ENCODE data around the gene GRAMD2B.
A peak's percentile ranks its signal among the peaks of the same experiment; 100 is the strongest.

GRAMD2B gene

DNA sequence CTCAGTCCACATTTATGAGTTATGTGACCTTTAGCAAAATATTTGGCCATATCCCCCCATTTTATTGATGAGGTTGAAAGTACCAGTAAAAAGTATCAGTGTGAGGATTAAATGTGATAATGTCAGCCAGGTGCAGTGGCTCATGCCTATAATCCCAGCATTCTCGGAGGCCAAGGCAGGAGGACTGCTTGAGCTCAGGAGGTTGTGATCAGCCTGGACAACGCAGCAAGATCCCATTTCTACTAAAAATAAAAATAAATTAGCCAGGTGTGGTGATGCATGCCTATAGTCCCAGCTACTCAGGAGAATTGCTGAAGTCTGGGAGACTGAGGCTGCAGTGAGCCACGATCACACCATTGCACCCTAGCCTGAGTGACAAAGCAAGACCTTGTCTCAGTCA, 71.2 kb downstream of the GRAMD2B start:
- no peaks in the 10 kb centered on the region for H3K36me3 ChIP-seq (ENCODE audit: control insufficient read depth in 2 of 2, insufficient read depth in 1 of 2, low read length in 2 of 2)

DNA sequence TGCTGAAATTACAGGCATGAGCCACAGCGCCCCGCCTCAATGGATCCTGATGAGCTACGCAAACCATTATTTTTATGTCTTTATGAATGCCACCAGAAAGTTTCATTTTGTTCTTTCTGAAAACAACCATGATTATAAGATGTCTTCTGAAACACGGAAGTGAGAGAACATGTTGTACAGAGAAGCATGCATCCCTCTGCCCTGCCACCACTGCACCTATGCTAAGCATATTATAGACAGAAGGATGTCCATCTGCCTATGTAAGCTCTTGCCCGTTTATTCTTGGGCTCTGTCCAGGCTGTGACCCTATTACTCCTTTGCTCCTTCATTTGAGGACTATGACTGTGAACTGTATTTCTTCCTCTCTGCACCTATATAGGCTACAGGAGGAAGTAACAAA, 74.3 kb downstream of the GRAMD2B start:
- Histone ChIP-seq H3K36me3 (ENCODE audit: control insufficient read depth in 2 of 2, insufficient read depth in 1 of 2, low read length in 2 of 2) (no peaks in the 10 kb centered on the region), H3K4me1 (ENCODE audit: control insufficient read depth, insufficient read depth, low read length) (no peaks in the 10 kb centered on the region; the same call in 1 of the 2 replicates), H3K9me3 (ENCODE audit: control insufficient read depth, insufficient read depth, low read depth, low read length) (no peaks in the 10 kb centered on the region), H3K4me3 (ENCODE audit: low read depth, low read length) (no peak overlapping the region), H3K27ac (ENCODE audit: extremely low read depth, low read depth, low read length) (no peak overlapping the region)
- POLR2A ChIA-PET: no interaction called here
- CTCF ChIA-PET: interaction anchor here (0.6 to 5.9 kb wide), 3 partner anchors 9 to 144 kb away, joined by 3 to 55 read pairs (median 5); no protein-coding TSS in a partner anchor
- TF ChIP-seq ZNF174 (tag by site-specific recombination; IDR thresholded peaks at IDR 0.05) (no peak), ZIC2 (tag by site-specific recombination; IDR thresholded peaks at IDR 0.05) (no peak)

More for the DNA sequence above, 71.2 kb downstream of the GRAMD2B start:
- ChIA-PET CTCF (no interaction called here), POLR2A (no interaction called here)
- TF ChIP-seq ZNF660 (tag by site-specific recombination; IDR thresholded peaks at IDR 0.05) (no peak), ZNF768 (tag by site-specific recombination; IDR thresholded peaks at IDR 0.05) (no peak), ZNF121 (tag by site-specific recombination; IDR thresholded peaks at IDR 0.05) (peak; percentile 81), ZNF626 (tag by site-specific recombination; IDR thresholded peaks at IDR 0.05) (no peak), ZNF433 (tag by site-specific recombination; IDR thresholded peaks at IDR 0.05; ENCODE audit: low read depth) (no peak)
- no peak overlapping the region for H3K27ac ChIP-seq (ENCODE audit: extremely low read depth, low read depth, low read length)
- H3K4me3 ChIP-seq (ENCODE audit: low read depth, low read length): no peak overlapping the region
- H3K9me3 ChIP-seq (ENCODE audit: control insufficient read depth, insufficient read depth, low read depth, low read length): no peaks in the 10 kb centered on the region
- H3K4me1 ChIP-seq (ENCODE audit: control insufficient read depth, insufficient read depth, low read length): no peaks in the 10 kb centered on the region; the same call in 1 of the 2 replicates

DNA sequence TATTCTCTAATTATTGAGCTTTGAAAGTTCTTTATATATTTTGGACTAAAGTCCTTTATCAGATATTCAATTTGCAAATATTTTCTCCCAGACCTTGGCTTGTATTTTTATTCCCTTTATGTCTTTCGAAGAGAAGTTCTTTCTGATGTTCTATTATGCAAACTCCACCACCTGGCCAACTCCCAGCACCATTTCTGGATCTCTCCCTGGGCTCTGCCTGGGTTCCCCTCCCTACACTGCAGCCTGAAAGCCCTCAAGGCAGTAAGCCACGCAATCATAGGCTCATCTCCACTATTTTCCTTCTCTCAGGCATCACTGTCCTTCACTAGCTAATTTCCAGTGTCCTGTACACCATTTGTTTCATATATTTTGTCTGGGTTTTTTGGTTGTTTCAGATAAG, 76.1 kb downstream of the GRAMD2B start:
- no peaks in the 10 kb centered on the region; the same call in 1 of the 2 replicates for H3K4me1 ChIP-seq (ENCODE audit: control insufficient read depth, insufficient read depth, low read length)
- no peak overlapping the region for H3K4me3 ChIP-seq (ENCODE audit: low read depth, low read length)
- no peak overlapping the region for H3K27ac ChIP-seq (ENCODE audit: extremely low read depth, low read depth, low read length)

DNA sequence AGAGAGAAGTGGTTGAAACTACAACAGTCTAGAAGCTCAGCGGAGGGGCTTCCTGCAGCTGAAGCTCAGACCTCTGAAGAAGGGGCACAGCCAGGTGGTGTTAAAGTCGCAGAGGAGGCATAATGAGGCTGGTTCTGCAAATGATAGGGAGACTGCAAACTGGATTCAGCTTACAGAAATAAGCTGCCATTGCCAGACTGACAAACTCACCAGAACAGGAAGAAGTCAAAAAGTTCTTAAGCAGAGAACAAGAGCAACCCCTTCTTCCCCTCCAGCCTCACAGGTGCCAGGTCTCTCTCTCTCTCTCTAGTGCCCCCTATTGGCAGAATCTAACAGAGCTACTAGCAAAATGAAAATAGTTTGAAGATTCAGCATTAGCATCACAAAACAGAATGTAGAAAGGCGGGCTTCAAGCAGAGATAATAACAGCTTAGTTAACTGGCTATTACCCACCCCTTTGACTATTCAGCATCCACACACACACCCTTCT, 76.7 kb downstream of the GRAMD2B start:
- Histone ChIP-seq H3K27ac (ENCODE audit: extremely low read depth, low read depth, low read length) (no peak overlapping the region), H3K9me3 (ENCODE audit: control insufficient read depth, insufficient read depth, low read depth, low read length) (no peaks in the 10 kb centered on the region), H3K4me3 (ENCODE audit: low read depth, low read length) (no peak overlapping the region), H3K36me3 (ENCODE audit: control insufficient read depth in 2 of 2, insufficient read depth in 1 of 2, low read length in 2 of 2) (no peaks in the 10 kb centered on the region), H3K4me1 (ENCODE audit: control insufficient read depth, insufficient read depth, low read length) (no peaks in the 10 kb centered on the region; the same call in 1 of the 2 replicates)
- ChIA-PET POLR2A (no interaction called here), CTCF (interaction anchor here (0.6 to 5.9 kb wide), 47 partner anchors 10 to 752 kb away, joined by 3 to 55 read pairs (median 5); partner anchors contain the start of genes ALDH7A1 and GRAMD2B)
- TF ChIP-seq ZNF707 (tag by site-specific recombination; IDR thresholded peaks at IDR 0.05): no peak
- TF ChIP-seq ZNF654 (tag by site-specific recombination; IDR thresholded peaks at IDR 0.05; ENCODE audit: low read depth): peak; percentile 41
- peak; percentile 62; the same call in 1 of the 2 replicates for TF ChIP-seq SP7 (tag by site-specific recombination; IDR thresholded peaks at IDR 0.05)
- TF ChIP-seq, protein P1, sequence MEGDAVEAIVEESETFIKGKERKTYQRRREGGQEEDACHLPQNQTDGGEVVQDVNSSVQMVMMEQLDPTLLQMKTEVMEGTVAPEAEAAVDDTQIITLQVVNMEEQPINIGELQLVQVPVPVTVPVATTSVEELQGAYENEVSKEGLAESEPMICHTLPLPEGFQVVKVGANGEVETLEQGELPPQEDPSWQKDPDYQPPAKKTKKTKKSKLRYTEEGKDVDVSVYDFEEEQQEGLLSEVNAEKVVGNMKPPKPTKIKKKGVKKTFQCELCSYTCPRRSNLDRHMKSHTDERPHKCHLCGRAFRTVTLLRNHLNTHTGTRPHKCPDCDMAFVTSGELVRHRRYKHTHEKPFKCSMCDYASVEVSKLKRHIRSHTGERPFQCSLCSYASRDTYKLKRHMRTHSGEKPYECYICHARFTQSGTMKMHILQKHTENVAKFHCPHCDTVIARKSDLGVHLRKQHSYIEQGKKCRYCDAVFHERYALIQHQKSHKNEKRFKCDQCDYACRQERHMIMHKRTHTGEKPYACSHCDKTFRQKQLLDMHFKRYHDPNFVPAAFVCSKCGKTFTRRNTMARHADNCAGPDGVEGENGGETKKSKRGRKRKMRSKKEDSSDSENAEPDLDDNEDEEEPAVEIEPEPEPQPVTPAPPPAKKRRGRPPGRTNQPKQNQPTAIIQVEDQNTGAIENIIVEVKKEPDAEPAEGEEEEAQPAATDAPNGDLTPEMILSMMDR (tag by site-specific recombination; IDR thresholded peaks at IDR 0.05): 0 out of 2 replicates have a peak, but pooled peaks have one; percentile 29

More for the DNA sequence above, 76.1 kb downstream of the GRAMD2B start:
- Histone ChIP-seq H3K9me3 (ENCODE audit: control insufficient read depth, insufficient read depth, low read depth, low read length) (no peaks in the 10 kb centered on the region), H3K36me3 (ENCODE audit: control insufficient read depth in 2 of 2, insufficient read depth in 1 of 2, low read length in 2 of 2) (no peaks in the 10 kb centered on the region)
- ChIA-PET CTCF (interaction anchor here (0.6 to 5.9 kb wide), 39 partner anchors 10 to 674 kb away, joined by 3 to 55 read pairs (median 6); partner anchors contain the start of genes ALDH7A1 and GRAMD2B), POLR2A (no interaction called here)
- no peak for TF ChIP-seq ZNF670 (tag by site-specific recombination; IDR thresholded peaks at IDR 0.05; ENCODE audit: low read depth)
- TF ChIP-seq ZNF132 (tag by site-specific recombination; IDR thresholded peaks at IDR 0.05; ENCODE audit: borderline replicate concordance): no peak
- no peak for TF ChIP-seq ZNF629 (tag by site-specific recombination; IDR thresholded peaks at IDR 0.05)
- no peak for TF ChIP-seq YY1 (tag by site-specific recombination; IDR thresholded peaks at IDR 0.05)
- TF ChIP-seq SCRT2 (tag by site-specific recombination; IDR thresholded peaks at IDR 0.05): no peak
- TF ChIP-seq ZNF121 (tag by site-specific recombination; IDR thresholded peaks at IDR 0.05): no peak

Data from HEK293 (cell line).